ENCODE data around the gene MAB21L1.

DNA sequence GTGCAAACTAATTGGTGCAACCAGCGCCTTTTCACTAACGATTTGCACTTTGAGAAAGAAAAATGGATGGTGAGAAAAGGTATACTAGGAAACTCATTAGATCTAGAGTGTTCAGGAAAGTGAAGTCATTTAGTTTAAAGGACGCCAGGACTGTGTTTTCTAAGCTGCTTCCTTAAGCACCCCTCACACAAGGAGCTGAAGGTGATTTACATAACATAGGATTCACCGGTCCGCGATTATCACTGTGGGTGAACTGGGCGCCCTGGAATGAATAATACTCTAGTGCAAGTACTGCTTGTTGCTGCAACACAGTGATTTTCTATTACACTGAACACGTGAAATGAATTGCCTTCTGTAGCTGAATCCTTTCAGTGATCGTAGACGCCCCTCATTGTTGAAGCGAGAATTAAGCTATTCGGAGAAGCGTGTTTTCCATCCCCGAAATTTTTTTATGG, 2.6 kb upstream of the MAB21L1 start:
- TF ChIP-seq, protein P1, sequence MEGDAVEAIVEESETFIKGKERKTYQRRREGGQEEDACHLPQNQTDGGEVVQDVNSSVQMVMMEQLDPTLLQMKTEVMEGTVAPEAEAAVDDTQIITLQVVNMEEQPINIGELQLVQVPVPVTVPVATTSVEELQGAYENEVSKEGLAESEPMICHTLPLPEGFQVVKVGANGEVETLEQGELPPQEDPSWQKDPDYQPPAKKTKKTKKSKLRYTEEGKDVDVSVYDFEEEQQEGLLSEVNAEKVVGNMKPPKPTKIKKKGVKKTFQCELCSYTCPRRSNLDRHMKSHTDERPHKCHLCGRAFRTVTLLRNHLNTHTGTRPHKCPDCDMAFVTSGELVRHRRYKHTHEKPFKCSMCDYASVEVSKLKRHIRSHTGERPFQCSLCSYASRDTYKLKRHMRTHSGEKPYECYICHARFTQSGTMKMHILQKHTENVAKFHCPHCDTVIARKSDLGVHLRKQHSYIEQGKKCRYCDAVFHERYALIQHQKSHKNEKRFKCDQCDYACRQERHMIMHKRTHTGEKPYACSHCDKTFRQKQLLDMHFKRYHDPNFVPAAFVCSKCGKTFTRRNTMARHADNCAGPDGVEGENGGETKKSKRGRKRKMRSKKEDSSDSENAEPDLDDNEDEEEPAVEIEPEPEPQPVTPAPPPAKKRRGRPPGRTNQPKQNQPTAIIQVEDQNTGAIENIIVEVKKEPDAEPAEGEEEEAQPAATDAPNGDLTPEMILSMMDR (IDR thresholded peaks at IDR 0.05), result no peak
- TF ChIP-seq POLR2A (IDR thresholded peaks at IDR 0.05), result no peak
